ENCODE measurements around the gene FGF12.
"Not testable (repeated sequence)": the region's sequence is repeated elsewhere in the genome, so short reads cannot be mapped to it uniquely, and the experiment has no call there.

FGF12 gene

DNA sequence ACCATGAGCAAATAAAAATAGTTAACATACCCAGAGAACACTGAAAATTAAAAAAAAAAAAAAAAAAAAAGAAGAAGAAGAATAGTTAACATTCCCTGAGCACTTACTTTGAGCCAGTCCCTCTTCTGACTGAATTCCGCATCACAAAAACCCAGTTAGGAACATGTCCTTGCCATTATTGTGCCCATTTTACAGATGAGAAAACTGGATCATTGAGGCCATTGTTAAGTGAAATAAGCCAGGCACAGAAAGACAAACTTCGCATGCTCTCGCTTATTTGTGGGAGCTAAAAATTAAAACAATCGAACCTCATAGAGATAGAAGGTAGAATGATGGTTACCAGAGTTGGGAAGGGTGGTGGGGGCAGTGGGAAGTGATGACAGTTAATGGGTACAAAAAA, 119.5 kb downstream of the FGF12 start:
- H3K4me3 ChIP-seq (ENCODE audit: low read depth, low read length), result no peak overlapping the region
- DNase-seq (ENCODE audit: low read depth), result no peak

DNA sequence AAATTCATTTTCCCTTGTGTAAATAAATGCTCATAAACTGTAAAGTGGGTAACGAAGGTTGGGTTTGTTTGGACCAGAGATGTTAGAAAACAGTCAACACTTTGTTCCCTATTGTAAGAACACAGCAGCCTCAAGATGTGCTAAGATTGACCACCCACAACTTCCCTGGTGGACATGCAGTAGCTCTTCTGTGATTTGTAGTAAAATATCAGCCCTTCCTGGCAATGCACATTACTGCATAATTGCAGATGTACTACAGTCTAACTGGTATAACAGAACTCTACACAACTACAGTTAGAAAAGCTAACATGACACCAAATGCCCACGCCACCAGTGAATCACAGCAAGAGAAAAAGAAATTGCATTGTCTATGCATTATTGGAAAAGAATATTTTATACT, 129.4 kb downstream of the FGF12 start:
- H3K4me3 ChIP-seq (ENCODE audit: low read depth, low read length), result no peak overlapping the region
- DNase-seq (ENCODE audit: low read depth), result no peak
- TF ChIP-seq, protein P1, sequence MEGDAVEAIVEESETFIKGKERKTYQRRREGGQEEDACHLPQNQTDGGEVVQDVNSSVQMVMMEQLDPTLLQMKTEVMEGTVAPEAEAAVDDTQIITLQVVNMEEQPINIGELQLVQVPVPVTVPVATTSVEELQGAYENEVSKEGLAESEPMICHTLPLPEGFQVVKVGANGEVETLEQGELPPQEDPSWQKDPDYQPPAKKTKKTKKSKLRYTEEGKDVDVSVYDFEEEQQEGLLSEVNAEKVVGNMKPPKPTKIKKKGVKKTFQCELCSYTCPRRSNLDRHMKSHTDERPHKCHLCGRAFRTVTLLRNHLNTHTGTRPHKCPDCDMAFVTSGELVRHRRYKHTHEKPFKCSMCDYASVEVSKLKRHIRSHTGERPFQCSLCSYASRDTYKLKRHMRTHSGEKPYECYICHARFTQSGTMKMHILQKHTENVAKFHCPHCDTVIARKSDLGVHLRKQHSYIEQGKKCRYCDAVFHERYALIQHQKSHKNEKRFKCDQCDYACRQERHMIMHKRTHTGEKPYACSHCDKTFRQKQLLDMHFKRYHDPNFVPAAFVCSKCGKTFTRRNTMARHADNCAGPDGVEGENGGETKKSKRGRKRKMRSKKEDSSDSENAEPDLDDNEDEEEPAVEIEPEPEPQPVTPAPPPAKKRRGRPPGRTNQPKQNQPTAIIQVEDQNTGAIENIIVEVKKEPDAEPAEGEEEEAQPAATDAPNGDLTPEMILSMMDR (IDR thresholded peaks at IDR 0.05; ENCODE audit: insufficient read depth, low read depth, low read length, missing control alignments), result no peak

More for the DNA sequence above, 119.5 kb downstream of the FGF12 start:
- TF ChIP-seq, protein P1 (IDR thresholded peaks at IDR 0.05; ENCODE audit: insufficient read depth, low read depth, low read length, missing control alignments), result no peak

DNA sequence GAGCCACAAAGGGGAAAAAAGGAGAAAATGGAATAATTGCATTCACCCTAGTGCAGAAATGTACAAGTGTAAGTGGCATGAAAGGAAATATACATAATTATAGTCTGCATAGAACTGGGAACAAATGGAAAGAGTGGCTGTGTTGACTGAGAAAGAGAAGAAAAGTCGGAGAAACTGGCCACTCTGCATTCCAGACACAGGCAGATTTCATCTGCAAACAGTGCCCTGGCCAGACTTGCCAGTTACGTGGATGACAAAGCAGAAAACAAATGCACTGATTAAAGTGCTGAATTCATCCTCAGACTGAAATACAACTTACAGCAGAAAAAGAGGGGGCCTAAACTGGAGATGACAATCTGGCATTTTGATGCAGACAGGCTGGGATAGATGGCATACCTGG, 129.8 kb downstream of the FGF12 start:
- no peak overlapping the region for H3K4me3 ChIP-seq (ENCODE audit: low read depth, low read length)
- DNase-seq (ENCODE audit: low read depth), result no peak
- TF ChIP-seq, protein P1 (IDR thresholded peaks at IDR 0.05; ENCODE audit: insufficient read depth, low read depth, low read length, missing control alignments), result no peak

DNA sequence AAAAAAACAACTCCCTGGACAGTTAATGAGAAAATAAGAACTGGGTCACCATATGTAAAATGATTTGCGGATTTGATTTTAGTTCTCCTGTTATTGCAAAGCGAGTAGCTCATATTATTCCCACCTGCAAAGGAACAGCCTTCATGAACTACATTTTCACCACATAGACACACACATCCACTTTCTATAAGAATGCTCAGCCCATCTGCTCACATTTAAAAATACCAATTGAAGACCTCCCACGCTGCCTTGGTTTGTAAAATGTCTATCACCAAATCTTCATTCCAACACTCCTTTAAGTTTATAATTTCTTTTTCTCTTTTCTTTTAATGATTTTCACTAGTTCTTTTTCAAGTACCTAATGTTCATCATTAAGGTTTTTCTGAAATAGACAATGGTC, 148.6 kb downstream of the FGF12 start:
- H3K4me3 ChIP-seq (ENCODE audit: low read depth, low read length), result no peak overlapping the region
- DNase-seq (ENCODE audit: low read depth), result no peak

DNA sequence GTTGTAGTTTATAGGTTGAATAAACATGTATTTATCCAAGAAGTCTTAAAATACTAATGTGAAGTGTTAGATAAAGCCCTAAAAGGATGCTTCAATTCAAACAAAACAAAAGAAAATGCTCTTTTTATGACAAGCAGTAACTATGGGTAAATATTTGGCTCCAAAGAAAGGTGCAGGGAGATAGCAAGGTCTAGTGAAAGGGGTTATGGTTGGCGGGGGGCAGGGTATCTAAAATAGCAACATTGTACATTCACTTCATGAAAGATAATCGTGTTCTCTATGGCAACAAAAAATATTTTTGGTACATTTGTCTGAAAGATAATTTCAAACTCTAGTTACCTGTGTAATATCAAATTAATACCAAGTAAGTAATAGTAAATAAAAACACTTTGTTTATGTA, 149.5 kb downstream of the FGF12 start:
- no peak for DNase-seq (ENCODE audit: low read depth)
- TF ChIP-seq, protein P1 (IDR thresholded peaks at IDR 0.05; ENCODE audit: insufficient read depth, low read depth, low read length, missing control alignments), result no peak
- no peak overlapping the region for H3K4me3 ChIP-seq (ENCODE audit: low read depth, low read length)

More for the DNA sequence above, 148.6 kb downstream of the FGF12 start:
- TF ChIP-seq, protein P1 (IDR thresholded peaks at IDR 0.05; ENCODE audit: insufficient read depth, low read depth, low read length, missing control alignments), result no peak

DNA sequence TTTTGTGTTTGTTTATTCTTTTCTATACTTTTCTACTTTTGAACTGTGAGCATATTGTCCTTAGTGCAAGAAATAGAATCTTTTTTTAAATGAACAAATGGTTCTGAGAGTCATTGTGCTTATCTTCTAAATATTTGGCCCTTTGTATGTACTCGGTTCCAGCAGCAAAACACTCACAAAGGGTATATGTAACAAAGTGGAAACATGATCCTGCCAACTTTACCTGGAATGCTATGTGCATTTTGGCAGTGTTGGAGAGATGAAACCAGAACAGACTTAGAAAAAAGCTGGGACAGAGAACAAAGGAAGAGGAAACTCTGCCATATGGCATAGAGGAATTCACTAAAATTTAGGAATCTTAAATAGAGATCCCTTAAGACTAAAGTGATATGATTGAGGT, 150.1 kb downstream of the FGF12 start:
- no peak overlapping the region for H3K4me3 ChIP-seq (ENCODE audit: low read depth, low read length)
- TF ChIP-seq, protein P1 (IDR thresholded peaks at IDR 0.05; ENCODE audit: insufficient read depth, low read depth, low read length, missing control alignments), result no peak
- DNase-seq (ENCODE audit: low read depth), result no peak

DNA sequence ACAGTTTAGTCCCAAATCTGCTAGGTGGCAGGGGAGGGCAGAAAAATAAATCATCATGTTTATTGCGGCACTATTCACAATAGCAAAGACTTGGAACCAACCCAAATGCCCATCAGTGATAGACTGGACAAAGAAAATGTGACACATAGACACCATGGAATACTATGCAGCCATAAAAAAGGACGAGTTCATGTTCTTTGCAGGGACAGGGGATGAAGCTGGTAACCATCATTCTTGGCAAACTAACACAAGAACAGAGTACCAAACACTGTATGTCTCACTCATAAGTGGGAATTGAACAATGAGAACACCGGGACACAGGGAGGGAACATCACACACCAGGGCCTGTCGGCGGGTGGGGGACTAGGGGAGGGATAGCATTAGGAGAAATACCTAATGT, 150.6 kb downstream of the FGF12 start:
- H3K4me3 ChIP-seq (ENCODE audit: low read depth, low read length), result not testable (repeated sequence)

More for the DNA sequence above, 150.6 kb downstream of the FGF12 start:
- DNase-seq (ENCODE audit: low read depth), result not testable (repeated sequence)

Measured in GM12865 (cell line).